Measurements from ENCODE around the gene HOXB8. TPM values are rescaled to one million over a fixed set of nuclear protein-coding genes. Genes with fewer than 3 reads are reported as not detected.

HOXB8 gene
- total RNA-seq, 1 experiment from 2014 or later, result not detected

DNA sequence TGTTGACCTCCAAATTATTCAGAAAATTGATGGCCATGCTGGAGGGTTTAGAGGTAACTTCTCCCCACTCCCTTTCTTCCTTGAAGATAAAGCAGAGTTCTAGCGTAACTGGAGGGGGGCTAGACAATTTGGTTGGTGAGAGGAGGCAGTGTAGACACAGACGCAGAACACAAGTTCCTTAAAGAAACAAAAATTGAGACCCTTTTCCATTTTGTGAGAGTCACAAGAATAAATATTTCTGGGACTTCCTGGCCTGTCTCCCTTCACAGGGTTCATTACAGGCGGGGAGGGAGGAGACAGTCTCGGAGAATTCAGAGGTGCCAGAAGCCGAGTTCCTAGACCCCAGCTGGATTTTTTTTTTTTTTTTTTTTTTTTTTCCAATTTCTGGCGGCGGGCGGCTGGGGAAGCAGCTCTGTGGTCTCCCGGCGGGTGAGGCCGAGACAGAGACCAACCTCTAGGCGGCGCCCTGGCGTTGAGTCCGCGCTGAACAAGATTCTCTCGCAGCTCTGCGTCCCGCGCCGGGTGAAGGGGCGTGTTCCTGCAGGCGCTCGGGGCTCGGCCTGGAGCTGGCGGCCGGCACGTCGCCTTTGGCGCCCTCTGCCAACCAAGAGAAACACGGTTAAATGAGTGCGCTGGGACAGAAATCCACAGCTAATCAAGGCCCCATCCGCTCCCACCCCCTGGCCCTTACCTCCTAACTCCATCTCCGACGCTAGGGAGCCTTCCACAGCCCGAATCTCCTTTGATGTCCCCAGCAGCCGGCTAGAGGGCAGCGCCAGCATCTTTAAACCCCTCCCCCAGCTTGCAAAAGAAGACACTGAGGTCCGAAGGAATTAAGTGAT is 21.3 kb upstream of the HOXB8 start:
- TF ChIP-seq, protein P1, sequence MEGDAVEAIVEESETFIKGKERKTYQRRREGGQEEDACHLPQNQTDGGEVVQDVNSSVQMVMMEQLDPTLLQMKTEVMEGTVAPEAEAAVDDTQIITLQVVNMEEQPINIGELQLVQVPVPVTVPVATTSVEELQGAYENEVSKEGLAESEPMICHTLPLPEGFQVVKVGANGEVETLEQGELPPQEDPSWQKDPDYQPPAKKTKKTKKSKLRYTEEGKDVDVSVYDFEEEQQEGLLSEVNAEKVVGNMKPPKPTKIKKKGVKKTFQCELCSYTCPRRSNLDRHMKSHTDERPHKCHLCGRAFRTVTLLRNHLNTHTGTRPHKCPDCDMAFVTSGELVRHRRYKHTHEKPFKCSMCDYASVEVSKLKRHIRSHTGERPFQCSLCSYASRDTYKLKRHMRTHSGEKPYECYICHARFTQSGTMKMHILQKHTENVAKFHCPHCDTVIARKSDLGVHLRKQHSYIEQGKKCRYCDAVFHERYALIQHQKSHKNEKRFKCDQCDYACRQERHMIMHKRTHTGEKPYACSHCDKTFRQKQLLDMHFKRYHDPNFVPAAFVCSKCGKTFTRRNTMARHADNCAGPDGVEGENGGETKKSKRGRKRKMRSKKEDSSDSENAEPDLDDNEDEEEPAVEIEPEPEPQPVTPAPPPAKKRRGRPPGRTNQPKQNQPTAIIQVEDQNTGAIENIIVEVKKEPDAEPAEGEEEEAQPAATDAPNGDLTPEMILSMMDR (conservative IDR thresholded peaks at IDR 0.05; ENCODE audit: low read depth, low read length), result peak; percentile 81
- TF ChIP-seq EZH2 (IDR thresholded peaks at IDR 0.05; ENCODE audit: low read length, unreplicated experiment) (no peak), EZH2phosphoT487 (IDR thresholded peaks at IDR 0.05; ENCODE audit: borderline replicate concordance, low read length) (no peak)
- BruUV-seq (replicated peaks), result no TSS peak
- Histone ChIP-seq H3K36me3 (ENCODE audit: low read depth, low read length) (no peaks in the 10 kb centered on the region), H3K9me2 (replicated peaks; ENCODE audit: low read length) (no peaks in the 10 kb centered on the region), H3K9me3 (ENCODE audit: low read length) (no peaks in the 10 kb centered on the region), H3K9ac (ENCODE audit: low read length) (no peak overlapping the region), H3K4me3 (ENCODE audit: low read length) (peak overlapping the region; percentile 25; the same call in 1 of the 2 replicates), H3F3A (ENCODE audit: low read length, unreplicated experiment) (no peaks in the 10 kb centered on the region), H3K4me2 (ENCODE audit: low read length) (peak overlapping the region; percentile 60), H2AFZ (ENCODE audit: low read length) (peak overlapping the region; percentile 67), H3K4me1 (ENCODE audit: insufficient read depth, low read length) (peaks cover 13% of the 10 kb centered on the region; the same call in 1 of the 2 replicates), H3K27me3 (ENCODE audit: low read length) (peaks cover 9% of the 10 kb centered on the region), H3K27ac (ENCODE audit: low read length) (no peak overlapping the region), H4K20me1 (ENCODE audit: low read length) (no peaks in the 10 kb centered on the region), H3K79me2 (ENCODE audit: low read length) (no peaks in the 10 kb centered on the region)
- CTCF ChIA-PET, result interaction anchor here (0.6 to 1.2 kb wide), 19 partner anchors 10 to 460 kb away, joined by 3 to 26 read pairs (median 3); partner anchors contain the start of gene HOXB9
- POLR2A ChIA-PET (ENCODE audit: unreplicated experiment), result interaction anchor here (0.6 to 0.7 kb wide), 2 partner anchors 13 to 40 kb away, joined by 23 to 24 read pairs; no protein-coding TSS in a partner anchor
- peak; percentile 84 for DNase-seq
- ATAC-seq, result peak; percentile 85
- intact Hi-C loops (cut with micrococcal nuclease), result no loop called here

DNA sequence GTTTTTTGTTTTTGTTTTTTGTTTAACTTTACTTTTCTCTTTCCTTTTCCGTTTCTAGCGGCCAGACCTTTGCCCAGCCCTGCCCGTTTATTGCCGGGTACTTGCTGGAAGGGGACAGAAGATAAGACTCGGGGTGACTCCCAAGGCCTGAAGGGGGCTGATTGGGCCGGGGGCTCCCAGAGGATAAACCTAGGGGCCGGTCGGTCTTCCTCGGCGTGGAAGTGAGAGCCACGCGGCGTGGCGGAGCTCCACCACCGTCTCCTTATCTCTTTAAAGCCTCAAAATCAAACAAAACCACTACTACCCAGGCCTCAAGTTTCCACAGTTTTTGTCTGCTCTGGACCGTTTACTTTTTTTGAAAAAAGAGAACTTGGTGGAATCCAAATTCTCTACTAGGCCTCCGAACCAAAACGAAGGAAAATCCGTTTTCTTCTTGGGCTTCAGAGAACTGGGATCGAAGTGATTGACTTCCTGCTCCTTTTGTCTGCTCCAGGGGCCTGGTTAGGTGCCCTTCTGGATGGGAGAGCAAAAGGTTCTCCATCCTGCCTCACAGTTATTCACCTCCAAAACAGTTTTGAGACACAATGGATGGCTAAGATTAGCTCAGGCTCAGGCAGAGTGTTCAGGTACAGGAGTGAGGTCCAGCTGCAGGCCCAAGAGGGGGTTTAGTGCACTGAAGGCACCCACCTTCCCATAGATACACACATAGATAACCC is 19.6 kb upstream of the HOXB8 start:
- Histone ChIP-seq H3K27me3 (ENCODE audit: low read length) (peaks cover 26% of the 10 kb centered on the region), H3F3A (ENCODE audit: low read length, unreplicated experiment) (no peaks in the 10 kb centered on the region), H3K4me2 (ENCODE audit: low read length) (no peak overlapping the region), H3K9me2 (replicated peaks; ENCODE audit: low read length) (no peaks in the 10 kb centered on the region), H3K27ac (ENCODE audit: low read length) (no peak overlapping the region), H3K4me1 (ENCODE audit: insufficient read depth, low read length) (peaks cover 13% of the 10 kb centered on the region; the same call in 1 of the 2 replicates), H3K9me3 (ENCODE audit: low read length) (no peaks in the 10 kb centered on the region), H3K79me2 (ENCODE audit: low read length) (no peaks in the 10 kb centered on the region), H3K9ac (ENCODE audit: low read length) (no peak overlapping the region), H3K36me3 (ENCODE audit: low read depth, low read length) (no peaks in the 10 kb centered on the region), H2AFZ (ENCODE audit: low read length) (no peak overlapping the region), H4K20me1 (ENCODE audit: low read length) (no peaks in the 10 kb centered on the region), H3K4me3 (ENCODE audit: low read length) (no peak overlapping the region)
- POLR2A ChIA-PET (ENCODE audit: unreplicated experiment), result no interaction called here
- intact Hi-C loops (cut with micrococcal nuclease), result no loop called here
- DNase-seq, result no peak
- CTCF ChIA-PET, result no interaction called here
- no peak for ATAC-seq
- TF ChIP-seq, protein P1 (conservative IDR thresholded peaks at IDR 0.05; ENCODE audit: low read depth, low read length), result no peak
- TF ChIP-seq EZH2phosphoT487 (IDR thresholded peaks at IDR 0.05; ENCODE audit: borderline replicate concordance, low read length), result no peak
- TF ChIP-seq EZH2 (IDR thresholded peaks at IDR 0.05; ENCODE audit: low read length, unreplicated experiment), result no peak
- BruUV-seq (replicated peaks), result no TSS peak

Data from PC-3 (cell line).